Panc1 (cell line): ENCODE results near the gene SORL1-AS1.

ENCODE experiments used
- ATAC-seq: fragments of 200-7000 bp; cut with Tn5 transposase; 2 replicates; pipeline ENCODE4 v1.9.1; 2020; ENCODE audit warnings: mild to moderate bottlenecking, moderate library complexity
- BruUV-seq: library from RNA; stranded (reverse); fragments of 400-500 nt; replicated peaks from 2 replicates; lab custom pipeline; 2021; lab: Mats Ljungman, UMichigan
- CTCF ChIA-PET: fragments of 300-600 bp; sonication (Branson Sonifier 250); formaldehyde crosslinking; loops from one replicate; lab custom pipeline; 2022; ENCODE audit warnings: antibody characterized with exemption; lab: Charles Lee
- POLR2A ChIA-PET: fragments of 300-600 bp; sonication (Branson Sonifier 250); formaldehyde crosslinking; loops from one replicate; lab custom pipeline; 2022; ENCODE audit warnings: antibody characterized with exemption; lab: Charles Lee
- DNase-seq: peaks from one replicate; pipeline ENCODE4 v3.0.0-alpha.2; 2010; ENCODE audit warnings: low read depth, low spot score
- H3K27ac ChIP-seq: 2 replicates; pipeline ENCODE4 v1.5.1; 2011; ENCODE audit warnings: mild to moderate bottlenecking, low read length, inconsistent platforms
- H3K27me3 ChIP-seq: fragments of 200-500 bp; sonication (Bioruptor generic); 2 replicates; pipeline ENCODE4 v1.6.0; 2014; ENCODE audit warnings: low read length, inconsistent platforms; ENCODE audit not compliant: control insufficient read depth, insufficient read depth
- H3K36me3 ChIP-seq: fragments of 200-500 bp; sonication (Bioruptor generic); 2 replicates; pipeline ENCODE4 v1.5.1; 2014; ENCODE audit warnings: inconsistent platforms, mild to moderate bottlenecking, low read length, moderate library complexity; ENCODE audit not compliant: control insufficient read depth, insufficient read depth
- H3K4me1 ChIP-seq: 2 replicates; pipeline ENCODE4 v1.5.1; 2011; ENCODE audit warnings: inconsistent platforms, mild to moderate bottlenecking, low read length, moderate library complexity; ENCODE audit not compliant: control insufficient read depth, insufficient read depth
- H3K4me3 ChIP-seq, 2 experiments: 2 replicates each; pipeline ENCODE4 v1.5.1; 2011 to 2012; ENCODE audit warnings: low read depth in 2 of 2, low read length in 2 of 2, mild to moderate bottlenecking in 2 of 2, inconsistent platforms in 1 of 2, moderate library complexity in 1 of 2
- H3K9me3 ChIP-seq: fragments of 200-500 bp; sonication (Bioruptor generic); 2 replicates; pipeline ENCODE4 v1.5.1; 2014; ENCODE audit warnings: low read depth, mild to moderate bottlenecking, inconsistent platforms, low read length, moderate library complexity; ENCODE audit not compliant: control insufficient read depth, insufficient read depth
- CTCF ChIP-seq: fragments of 450-650 bp; IDR thresholded peaks from 2 replicates; pipeline ENCODE4 v1.5.1; 2017; ENCODE audit warnings: mild to moderate bottlenecking
- POLR2AphosphoS5 ChIP-seq: IDR thresholded peaks from 2 replicates; pipeline ENCODE4 v1.6.1; 2012; ENCODE audit warnings: mild to moderate bottlenecking, low read depth, low read length, moderate library complexity
- REST ChIP-seq, 2 experiments: IDR thresholded peaks; 2 replicates each; pipeline ENCODE4 v1.6.1; 2011 to 2012; ENCODE audit warnings: low read depth in 2 of 2, control low read depth in 1 of 2, low read length in 1 of 2, mild to moderate bottlenecking in 1 of 2, moderate library complexity in 1 of 2; ENCODE audit not compliant: insufficient read depth in 1 of 2
- SIN3A ChIP-seq: IDR thresholded peaks from 2 replicates; pipeline ENCODE4 v1.6.1; 2012; ENCODE audit warnings: low read depth, mild to moderate bottlenecking, low read length, moderate library complexity, borderline replicate concordance; ENCODE audit not compliant: insufficient read depth
- TCF7L2 ChIP-seq: IDR thresholded peaks from 2 replicates; pipeline ENCODE4 v1.6.1; 2011; ENCODE audit warnings: mild to moderate bottlenecking, low read depth, low read length, inconsistent platforms
- in situ Hi-C: cut with HindIII; loops from 2 replicates; pipeline ENCODE4 v1.10.0; 2016; ENCODE audit warnings: low sequenced_read_pairs, low pct_unique_long_range_greater_than_20kb
- intact Hi-C: fragments of 100-400 bp; cut with micrococcal nuclease; formaldehyde crosslinking; loops from one replicate; pipeline ENCODE4 v1.10.0; 2022; ENCODE audit not compliant: unreplicated experiment

The SORL1-AS1 gene

GRCh38 chr11:121467471-121467870 lies 14.7 kb upstream of the SORL1-AS1 start:
- peak overlapping the region in 1 of 2 experiments; percentile 47; a peak in 1 of 4 replicates for H3K4me3 ChIP-seq
- BruUV-seq: no TSS peak
- no peaks in the 10 kb centered on the region for H3K27me3 ChIP-seq
- H3K36me3 ChIP-seq: no peaks in the 10 kb centered on the region
- ChIA-PET CTCF (interaction anchor here (1.4 kb wide), 1 partner anchor 15 kb away, joined by 9 read pairs; the partner anchor contains the start of genes SORL1 and SORL1-AS1), POLR2A (no interaction called here)
- DNase-seq: no peak
- TF ChIP-seq SIN3A: no peak
- no peak for TF ChIP-seq CTCF
- TF ChIP-seq TCF7L2: no peak
- no peak for TF ChIP-seq POLR2AphosphoS5
- TF ChIP-seq REST (IDR thresholded peaks at IDR 0.05; ENCODE audit: insufficient read depth in 1 of 2, low read depth in 2 of 2, low read length in 1 of 2): no peak
- peak overlapping the region; percentile 87 for H3K27ac ChIP-seq
- no peaks in the 10 kb centered on the region for H3K9me3 ChIP-seq
- intact Hi-C loops (no loop called here), in situ Hi-C loops (no loop called here)
- ATAC-seq: no peak
- peaks cover 53% of the 10 kb centered on the region for H3K4me1 ChIP-seq

GRCh38 chr11:121466063-121466794 lies 13.5 kb upstream of the SORL1-AS1 start:
- DNase-seq (peak; percentile 95), ATAC-seq (peak; percentile 87)
- TF ChIP-seq POLR2AphosphoS5 (peak; percentile 86), REST (IDR thresholded peaks at IDR 0.05; ENCODE audit: insufficient read depth in 1 of 2, low read depth in 2 of 2, low read length in 1 of 2) (no peak), CTCF (no peak), SIN3A (0 out of 2 replicates have a peak, but pooled peaks have one; percentile 73), TCF7L2 (peak; percentile 47; the same call in 1 of the 2 replicates)
- POLR2A ChIA-PET: interaction anchor here (0.7 kb wide), 1 partner anchor 11 kb away, joined by 7 read pairs; no protein-coding TSS in a partner anchor
- Histone ChIP-seq H3K4me1 (peaks cover 65% of the 10 kb centered on the region), H3K27me3 (no peaks in the 10 kb centered on the region), H3K9me3 (no peaks in the 10 kb centered on the region), H3K4me3 (peak overlapping the region; percentile 0 to 47), H3K27ac (peak overlapping the region; percentile 87), H3K36me3 (no peaks in the 10 kb centered on the region)
- CTCF ChIA-PET: interaction anchor here (0.8 to 1.4 kb wide), 2 partner anchors 10 to 14 kb away, joined by 3 to 9 read pairs; partner anchors contain the start of genes SORL1 and SORL1-AS1
- in situ Hi-C loops: no loop called here
- no TSS peak for BruUV-seq
- intact Hi-C loops: no loop called here
